ENCODE results near the gene MCCC1.

Gene MCCC1

DNA sequence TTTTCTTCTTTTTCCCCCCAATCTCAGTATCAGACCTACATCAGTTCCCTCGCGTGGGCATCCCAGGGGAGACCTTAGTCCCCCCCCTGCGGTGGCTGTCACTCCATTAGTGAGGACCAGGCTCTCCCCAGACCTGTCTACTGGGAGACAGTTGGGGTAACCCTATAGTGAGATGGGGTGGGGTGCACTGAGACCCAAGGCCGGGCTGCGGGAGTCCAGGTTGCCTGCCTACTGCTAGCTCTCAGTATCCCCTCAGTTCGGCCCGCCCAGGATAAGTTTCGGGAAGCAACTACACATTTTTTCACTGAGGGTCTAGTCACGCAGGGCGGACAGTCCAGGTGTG is 118.3 kb downstream of the MCCC1 start:
- DNase-seq (ENCODE audit: low read depth), result no peak

- DNase-seq (ENCODE audit: low read depth), result no peak
These were observed 118.9 kb downstream of the MCCC1 start, which contains the start of gene DCUN1D1 for GRCh38 chr3:182980204-182981037. Gene DCUN1D1 (minus strand): TSS chr3:182980538. CDS start chr3:182980489, 49 bp downstream.

DNA sequence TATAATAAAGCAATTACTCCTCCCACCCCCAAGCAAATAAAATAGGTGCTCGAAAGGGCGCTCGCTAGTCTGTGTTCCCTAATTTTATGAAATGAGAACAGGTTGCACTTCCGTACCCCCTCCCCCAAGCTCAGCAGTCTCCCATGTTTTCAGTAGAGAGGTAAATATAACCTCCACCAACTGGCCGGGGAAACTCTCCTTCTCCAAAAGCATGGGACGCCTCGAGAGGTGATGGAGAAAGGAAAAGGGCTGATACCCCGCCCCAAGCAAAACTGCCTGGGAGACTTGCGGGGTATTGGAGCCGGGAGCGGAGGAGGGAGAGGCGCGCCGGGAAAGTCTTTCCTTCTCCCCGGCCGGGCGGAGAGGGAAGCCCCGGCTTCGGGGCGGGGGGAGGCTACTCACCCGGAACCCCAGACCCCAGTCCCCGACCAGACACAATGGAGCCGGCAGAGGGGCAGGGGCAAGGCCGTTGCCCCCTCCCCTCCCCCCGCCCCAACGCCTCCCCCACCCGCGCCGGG is 119.6 kb downstream of the MCCC1 start:
- DNase-seq (ENCODE audit: low read depth), result no peak

- DNase-seq (ENCODE audit: low read depth), result no peak
These were observed 120.1 kb downstream of the MCCC1 start for GRCh38 chr3:182979103-182979673.

- no peak for DNase-seq (ENCODE audit: low read depth)
These were observed 120.9 kb downstream of the MCCC1 start for GRCh38 chr3:182978387-182978786.

GRCh38 chr3:182973047-182973446 is 126.2 kb downstream of the MCCC1 start:
- no peak for DNase-seq (ENCODE audit: low read depth)

DNA sequence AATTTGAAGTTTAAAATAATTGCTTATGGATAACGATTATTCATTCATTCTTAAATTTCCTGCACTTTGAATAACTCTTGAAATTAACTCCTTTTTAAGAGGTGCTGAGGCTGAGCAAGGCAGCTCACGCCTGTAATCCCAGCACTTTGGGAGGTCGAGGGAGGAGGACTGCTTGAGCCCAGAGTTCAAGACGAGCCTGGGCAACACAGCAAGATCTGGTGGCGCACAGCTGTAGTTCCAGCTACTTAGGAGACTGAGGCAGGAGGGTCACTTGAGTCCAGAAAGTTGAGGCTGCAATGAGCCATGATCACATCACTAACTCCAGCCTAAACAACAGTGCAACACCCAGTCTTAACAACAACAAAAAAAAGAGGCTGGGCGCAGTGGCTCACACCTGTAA is 126.9 kb downstream of the MCCC1 start:
- no peak for DNase-seq (ENCODE audit: low read depth)

DNA sequence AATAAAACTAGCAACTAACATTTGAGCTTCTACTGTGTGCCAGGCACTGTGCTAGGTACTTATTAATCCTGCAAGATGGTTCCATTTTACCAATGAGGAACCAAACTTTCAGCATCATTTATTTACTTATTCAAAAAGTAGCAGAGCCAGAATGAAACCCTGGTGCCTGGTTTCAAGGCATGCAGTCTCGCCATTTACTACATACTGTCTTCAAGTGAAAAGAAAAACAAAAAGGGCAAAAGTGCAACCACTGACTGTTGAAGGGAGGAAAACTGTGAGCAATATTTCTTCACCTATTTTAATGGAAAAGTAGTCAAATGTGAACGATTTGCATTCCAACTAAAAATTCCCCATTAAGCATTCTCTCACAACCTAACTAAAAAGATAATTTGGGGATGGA is 127.7 kb downstream of the MCCC1 start:
- DNase-seq (ENCODE audit: low read depth), result no peak

DNA sequence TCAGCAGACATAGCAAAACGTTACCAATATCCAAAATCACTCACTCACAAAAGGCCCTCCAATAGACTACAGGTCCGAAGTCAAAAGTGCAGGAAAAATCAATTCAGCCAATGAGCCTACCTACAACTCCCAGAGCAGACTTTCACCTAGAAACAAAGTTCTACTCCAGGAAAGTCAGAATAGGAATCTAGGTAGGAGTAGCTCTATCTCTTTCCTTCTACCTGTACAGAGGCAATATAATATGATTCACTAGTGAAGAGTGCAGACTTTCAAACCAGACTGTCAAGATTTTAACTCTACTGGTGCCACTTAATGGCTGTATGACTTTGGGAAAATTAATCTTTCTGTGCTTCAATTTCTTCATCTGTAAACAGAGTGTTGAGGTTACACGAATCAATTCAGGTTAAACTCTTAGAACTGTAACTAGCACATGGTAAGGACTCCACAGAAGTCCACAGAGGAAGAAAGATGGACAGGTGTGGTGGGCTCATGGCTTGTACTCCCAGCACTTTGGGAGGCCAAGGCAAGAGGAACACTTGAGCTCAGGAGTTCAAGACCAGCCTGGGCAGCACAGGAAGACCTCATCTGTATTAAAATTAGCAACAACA is 128.4 kb downstream of the MCCC1 start:
- DNase-seq (ENCODE audit: low read depth), result no peak

DNA sequence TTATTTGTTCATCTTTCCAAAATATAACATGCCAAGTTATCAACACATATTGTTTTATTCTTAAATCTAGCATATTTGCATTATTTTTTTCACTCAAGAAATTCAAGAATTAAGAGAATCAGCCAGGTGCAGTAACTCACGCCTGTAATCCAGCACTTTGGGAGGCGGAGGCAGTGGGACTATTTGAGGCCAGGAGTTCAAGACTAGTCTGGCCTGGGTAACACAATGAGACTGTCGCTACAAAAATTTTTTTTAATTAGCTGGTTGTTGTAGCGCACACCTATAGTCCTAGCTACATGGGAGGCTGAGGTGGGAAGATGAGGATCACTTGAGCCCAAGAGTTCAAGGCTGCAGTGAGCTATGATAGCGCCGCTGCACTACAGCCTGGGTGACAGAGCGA is 129.4 kb downstream of the MCCC1 start:
- no peak for DNase-seq (ENCODE audit: low read depth)

DNA sequence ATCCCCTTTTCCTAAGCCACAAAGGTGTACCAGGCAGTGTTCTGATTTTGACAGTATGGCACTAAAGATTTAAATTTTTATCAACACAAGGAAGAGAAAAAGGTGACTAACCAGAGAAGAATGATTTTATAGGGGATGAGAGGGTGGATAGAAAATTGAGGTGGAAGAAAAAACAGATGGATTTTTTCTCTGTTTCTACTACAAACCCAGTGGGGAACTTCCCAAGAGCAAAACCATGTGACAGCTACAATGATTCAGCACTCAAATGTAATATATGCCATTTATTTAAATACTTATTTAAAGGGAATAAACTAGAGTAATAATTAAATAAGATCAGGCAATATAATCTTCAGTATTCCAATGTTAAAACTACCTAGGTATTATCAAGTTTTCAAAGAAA is 130.0 kb downstream of the MCCC1 start:
- peak; percentile 56 for DNase-seq (ENCODE audit: low read depth)

- DNase-seq (ENCODE audit: low read depth), result no peak
These were observed 131.8 kb downstream of the MCCC1 start for GRCh38 chr3:182967218-182968204.

- DNase-seq (ENCODE audit: low read depth), result no peak
These were observed 133.4 kb downstream of the MCCC1 start for GRCh38 chr3:182965861-182966366.

All from HS-5 (cell line).